Activated CD8-positive, alpha-beta memory T cell treated with anti-CD3 and anti-CD28 coated beads for 1 hour (primary cell): ENCODE measurements around the gene CLDN25.

Source experiments
- DNase-seq, 2 donors: peaks; one replicate each; pipeline ENCODE4 v3.0.0-alpha.2; 2020; ENCODE audit warnings: low read depth in 1 of 2; ENCODE audit errors: extremely low read depth in 1 of 2

Gene CLDN25

DNA sequence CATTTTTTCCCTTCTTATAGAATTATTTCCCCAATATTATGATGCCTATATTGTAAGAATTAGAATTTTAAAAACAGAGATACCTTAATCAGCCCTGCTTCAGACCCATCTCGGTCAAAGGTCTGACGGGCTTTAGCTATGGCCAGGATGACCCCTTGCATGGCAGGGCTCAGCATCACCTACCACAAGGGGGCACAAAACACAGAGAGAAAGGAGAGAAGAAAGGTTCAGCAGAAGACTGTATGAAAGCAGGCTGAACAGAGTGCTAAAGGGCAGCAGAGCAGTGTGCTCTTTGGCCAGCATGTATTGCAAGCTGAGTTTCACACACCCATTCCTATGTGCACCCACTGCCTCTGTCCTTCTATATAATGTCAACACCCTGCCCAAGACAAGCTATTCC is 26.8 kb downstream of the CLDN25 start:
- DNase-seq: no peak

DNA sequence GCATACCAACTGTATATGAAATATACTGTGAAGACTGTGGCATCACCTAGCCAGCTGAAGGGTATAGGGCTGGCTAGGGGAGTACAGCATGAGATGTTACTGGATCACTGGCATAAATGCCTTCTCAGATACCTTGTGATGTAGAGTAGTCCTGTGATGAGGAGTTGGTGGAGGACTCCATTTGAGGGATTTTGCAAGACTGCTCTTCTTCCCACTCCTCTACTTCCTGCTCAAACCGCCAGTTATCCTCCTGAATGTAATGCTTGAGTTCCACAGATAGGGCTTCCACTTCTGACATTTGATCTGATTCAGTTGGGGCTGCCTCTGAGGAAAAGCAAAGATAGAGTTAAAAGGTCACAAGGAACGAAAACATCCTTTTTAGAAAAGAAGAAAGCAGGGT is 29.3 kb downstream of the CLDN25 start:
- no peak for DNase-seq

DNA sequence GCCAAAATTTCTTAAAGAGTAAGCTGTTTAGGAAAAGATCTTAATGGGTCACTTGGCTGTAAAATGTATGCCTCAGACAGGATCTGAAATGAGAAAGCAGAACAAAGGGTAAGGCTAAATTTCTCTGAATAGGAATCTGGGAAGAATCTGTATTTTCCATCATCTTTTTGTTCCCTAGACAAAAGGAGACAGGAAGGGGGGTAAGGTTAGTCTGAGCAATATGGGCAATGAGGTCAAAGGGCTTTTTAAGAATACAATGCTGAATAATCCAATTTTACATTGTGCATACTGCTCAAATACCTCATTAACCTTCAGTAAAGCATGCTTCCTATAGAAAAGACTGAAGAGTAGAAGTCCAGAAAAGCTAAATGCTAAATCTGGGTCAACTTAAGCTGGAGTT is 34.6 kb downstream of the CLDN25 start:
- no peak for DNase-seq

DNA sequence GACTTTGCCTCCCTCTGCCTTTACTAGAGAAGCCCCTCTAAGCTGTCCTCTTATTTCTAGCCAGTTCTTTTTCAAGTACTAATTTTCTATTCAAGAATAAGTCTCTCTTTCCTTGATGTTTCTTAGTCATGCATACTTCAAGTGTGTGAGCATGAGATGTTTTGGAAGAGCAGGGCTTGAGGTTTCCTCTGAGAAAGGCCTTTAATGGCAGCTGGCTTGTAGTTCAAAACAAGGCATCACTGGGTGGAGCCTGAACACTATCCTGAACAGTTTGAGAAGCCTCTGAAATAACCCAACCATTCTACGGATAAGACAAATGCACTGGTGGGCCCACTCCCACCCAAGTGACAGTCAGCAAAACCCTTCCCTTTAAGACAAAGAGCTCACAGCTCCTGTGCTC is 37.6 kb downstream of the CLDN25 start:
- DNase-seq: no peak

DNA sequence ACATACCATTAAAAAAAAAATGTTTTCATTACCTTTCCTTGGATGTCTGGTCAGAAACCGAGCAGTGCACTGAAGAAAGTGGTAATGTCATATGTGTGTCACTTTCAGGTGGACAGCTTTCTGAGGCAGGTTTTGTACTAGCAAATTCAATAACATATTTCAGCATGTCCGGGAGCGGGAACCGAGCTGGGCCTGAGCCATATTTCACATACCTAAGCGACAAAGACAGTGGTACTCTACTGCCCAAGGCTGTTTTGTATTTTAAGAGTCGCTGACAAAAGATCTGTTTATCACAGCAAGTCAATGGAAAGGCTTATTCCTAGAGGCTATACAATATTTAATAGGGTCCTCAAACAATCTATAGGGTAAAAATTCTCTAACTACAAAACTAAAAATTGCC is 38.0 kb downstream of the CLDN25 start:
- no peak for DNase-seq

DNA sequence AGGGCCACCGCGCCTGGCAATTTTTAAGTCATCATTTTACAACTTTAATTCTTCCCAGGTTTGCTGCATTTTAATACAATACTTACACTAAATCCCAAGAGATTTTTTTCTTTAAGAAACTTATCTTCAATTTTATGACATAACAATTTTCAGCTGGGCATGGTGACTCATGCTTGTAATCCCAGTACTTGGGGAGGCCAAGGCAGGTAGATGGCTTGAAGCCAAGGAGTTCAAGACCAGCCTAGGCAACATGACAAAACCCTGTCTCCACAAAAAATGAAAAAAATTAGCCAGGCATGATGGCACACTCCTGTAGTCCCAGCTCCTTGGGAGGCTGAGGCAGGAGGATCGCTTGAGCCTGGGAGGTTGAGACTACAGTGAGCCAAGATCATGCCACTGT is 38.8 kb downstream of the CLDN25 start:
- DNase-seq: no peak

DNA sequence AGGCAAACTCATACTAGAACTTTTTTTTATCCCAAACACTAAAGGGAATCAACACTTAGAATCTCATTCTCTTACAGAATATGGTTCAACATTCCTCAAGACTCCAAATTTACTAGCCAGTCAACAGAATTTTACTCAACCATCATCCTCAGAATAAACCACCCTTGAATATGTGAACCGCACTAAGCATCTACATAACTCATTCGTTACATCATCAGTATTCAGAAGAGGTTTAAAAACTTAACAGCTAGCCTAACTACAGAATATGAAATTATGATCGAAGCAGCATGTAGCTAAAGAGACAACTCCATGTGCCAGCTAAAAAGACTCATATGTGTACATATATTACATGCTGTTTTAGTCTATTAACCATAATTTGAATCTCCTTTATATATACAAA is 47.9 kb downstream of the CLDN25 start:
- no peak for DNase-seq

DNA sequence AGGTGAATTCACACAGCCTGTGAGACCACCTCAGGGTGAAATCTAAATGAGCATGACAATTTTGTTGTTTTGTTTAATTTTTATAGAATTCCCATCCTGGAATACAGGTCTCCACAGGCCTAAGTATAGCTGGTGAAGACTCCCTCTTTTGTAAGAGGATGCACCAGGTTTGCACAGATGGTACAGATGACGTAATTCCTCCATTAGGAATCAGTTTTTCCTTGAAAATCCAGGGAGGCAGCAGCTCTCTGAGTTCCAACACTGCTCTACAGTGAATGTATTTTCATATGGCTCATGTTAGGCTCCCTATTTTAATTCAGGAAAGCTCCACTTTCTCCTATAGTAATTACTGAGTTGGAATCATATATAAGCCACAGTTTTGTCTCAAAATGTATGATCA is 48.6 kb downstream of the CLDN25 start:
- no peak for DNase-seq

DNA sequence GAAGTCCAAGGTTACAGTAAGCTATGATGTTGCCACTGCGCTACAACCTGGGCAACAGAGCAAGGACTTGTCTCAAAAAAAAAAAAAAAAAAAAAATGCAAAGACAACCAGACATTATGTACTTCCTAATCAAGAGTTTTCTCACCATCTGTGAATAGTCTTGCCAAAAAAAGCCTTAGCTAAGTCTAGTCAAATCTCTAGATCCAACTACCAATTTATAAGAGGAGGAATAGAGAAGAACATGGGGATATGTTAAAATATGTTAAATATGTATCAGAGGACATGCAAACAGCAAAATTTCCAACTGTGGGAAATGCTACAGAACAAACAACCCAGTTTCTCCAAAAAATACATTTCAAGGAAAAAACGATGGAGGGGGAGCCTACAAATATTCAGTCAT is 50.2 kb downstream of the CLDN25 start:
- no peak for DNase-seq
